HCT116 (cell line): ENCODE measurements around the gene PRKAR2A.

Source experiments
- CBX3 ChIP-seq: IDR thresholded peaks from 2 replicates; pipeline ENCODE4 v1.6.1; 2012; ENCODE audit warnings: low read depth
- CEBPB ChIP-seq: IDR thresholded peaks from 2 replicates; pipeline ENCODE4 v1.6.1; 2012; ENCODE audit warnings: low read depth
- EZH2 ChIP-seq: fragments of 200-600 bp; sonication (generic); IDR thresholded peaks from 2 replicates; pipeline ENCODE4 v1.6.1; 2017; ENCODE audit warnings: antibody characterized with exemption, mixed run types
- JUND ChIP-seq: IDR thresholded peaks from 2 replicates; pipeline ENCODE4 v1.6.1; 2012
- POLR2A ChIP-seq: IDR thresholded peaks from 2 replicates; pipeline ENCODE4 v1.7.0; 2011; ENCODE audit warnings: borderline replicate concordance; ENCODE audit not compliant: insufficient read depth, insufficient read length; ENCODE audit errors: extremely low read depth
- POLR2AphosphoS5 ChIP-seq: IDR thresholded peaks from 2 replicates; pipeline ENCODE4 v1.6.1; 2011; ENCODE audit warnings: mild to moderate bottlenecking, low read depth, low read length, moderate library complexity
- SP1 ChIP-seq: IDR thresholded peaks from 2 replicates; pipeline ENCODE4 v1.6.1; 2012; ENCODE audit warnings: low read depth
- ZFX ChIP-seq: fragments of 450-650 bp; IDR thresholded peaks from 2 replicates; pipeline ENCODE4 v1.6.1; 2017
- TF ChIP-seq, protein P1 (sequence below), 3 experiments: fragments of 200-600 bp in 1 of 3; sonication (generic) in 1 of 3; IDR thresholded peaks in 2 of 3; conservative IDR thresholded peaks in 1 of 3; 2 replicates each; pipeline ENCODE4 v1.5.1; 2012 to 2017; ENCODE audit warnings: low read depth in 2 of 3, low read length in 2 of 3, antibody characterized with exemption in 1 of 3, borderline replicate concordance in 1 of 3, control low read depth in 1 of 3, mild to moderate bottlenecking in 1 of 3, mixed read lengths in 1 of 3, mixed run types in 1 of 3, moderate library complexity in 1 of 3; ENCODE audit not compliant: insufficient read depth in 1 of 3
- TF ChIP-seq, protein P2 (sequence below): IDR thresholded peaks from 2 replicates; pipeline ENCODE4 v1.6.1; 2012

- TF ChIP-seq ZFX: no peak
- TF ChIP-seq, protein P1, sequence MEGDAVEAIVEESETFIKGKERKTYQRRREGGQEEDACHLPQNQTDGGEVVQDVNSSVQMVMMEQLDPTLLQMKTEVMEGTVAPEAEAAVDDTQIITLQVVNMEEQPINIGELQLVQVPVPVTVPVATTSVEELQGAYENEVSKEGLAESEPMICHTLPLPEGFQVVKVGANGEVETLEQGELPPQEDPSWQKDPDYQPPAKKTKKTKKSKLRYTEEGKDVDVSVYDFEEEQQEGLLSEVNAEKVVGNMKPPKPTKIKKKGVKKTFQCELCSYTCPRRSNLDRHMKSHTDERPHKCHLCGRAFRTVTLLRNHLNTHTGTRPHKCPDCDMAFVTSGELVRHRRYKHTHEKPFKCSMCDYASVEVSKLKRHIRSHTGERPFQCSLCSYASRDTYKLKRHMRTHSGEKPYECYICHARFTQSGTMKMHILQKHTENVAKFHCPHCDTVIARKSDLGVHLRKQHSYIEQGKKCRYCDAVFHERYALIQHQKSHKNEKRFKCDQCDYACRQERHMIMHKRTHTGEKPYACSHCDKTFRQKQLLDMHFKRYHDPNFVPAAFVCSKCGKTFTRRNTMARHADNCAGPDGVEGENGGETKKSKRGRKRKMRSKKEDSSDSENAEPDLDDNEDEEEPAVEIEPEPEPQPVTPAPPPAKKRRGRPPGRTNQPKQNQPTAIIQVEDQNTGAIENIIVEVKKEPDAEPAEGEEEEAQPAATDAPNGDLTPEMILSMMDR (IDR thresholded peaks at IDR 0.05 in 2 of 3, conservative IDR thresholded peaks at IDR 0.05 in 1 of 3; ENCODE audit: borderline replicate concordance in 1 of 3, insufficient read depth in 1 of 3, low read depth in 2 of 3, low read length in 2 of 3): no peak
- no peak for TF ChIP-seq CEBPB
- no peak for TF ChIP-seq POLR2A
- TF ChIP-seq, protein P2, sequence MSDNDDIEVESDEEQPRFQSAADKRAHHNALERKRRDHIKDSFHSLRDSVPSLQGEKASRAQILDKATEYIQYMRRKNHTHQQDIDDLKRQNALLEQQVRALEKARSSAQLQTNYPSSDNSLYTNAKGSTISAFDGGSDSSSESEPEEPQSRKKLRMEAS: no peak
- TF ChIP-seq POLR2AphosphoS5: no peak
- TF ChIP-seq CBX3: no peak
- TF ChIP-seq JUND: no peak
- no peak for TF ChIP-seq SP1
- no peak for TF ChIP-seq EZH2
Measured at GRCh38 chr3:48748754-48749153, 98.9 kb downstream of the PRKAR2A start.
